Liver (tissue), 9 donors: ENCODE data around the gene PCDHGA12. TPM values are rescaled to one million over a fixed set of nuclear protein-coding genes. Genes with fewer than 3 reads are reported as not detected.

Experiments used
- DNase-seq: peaks from one replicate; pipeline ENCODE4 v3.0.0-alpha.2; 2017; ENCODE audit warnings: low spot score
- H3K27ac ChIP-seq, 2 donors: one replicate each; pipeline ENCODE4 v1.7.0; 2013; ENCODE audit warnings: inconsistent platforms in 2 of 2, low read length in 2 of 2, control low read depth in 1 of 2, low read depth in 1 of 2, mild to moderate bottlenecking in 1 of 2
- H3K27me3 ChIP-seq, 4 donors: one replicate each; pipeline versions ENCODE4 v1.6.1 to v1.7.0; 2013; ENCODE audit warnings: low read length in 3 of 4, inconsistent platforms in 1 of 4, mild to moderate bottlenecking in 1 of 4, moderate library complexity in 1 of 4; ENCODE audit not compliant: control insufficient read depth in 4 of 4, insufficient read depth in 4 of 4
- H3K36me3 ChIP-seq, 4 donors: one replicate each; pipeline versions ENCODE4 v1.6.1 to v1.7.0; 2013; ENCODE audit warnings: low read length in 3 of 4, mild to moderate bottlenecking in 3 of 4, low read depth in 1 of 4, moderate library complexity in 1 of 4; ENCODE audit not compliant: control insufficient read depth in 4 of 4, insufficient read depth in 3 of 4
- H3K4me1 ChIP-seq, 4 donors: one replicate each; pipeline versions ENCODE4 v1.6.1 to v1.7.0; 2013; ENCODE audit warnings: low read length in 3 of 4, mild to moderate bottlenecking in 3 of 4, moderate library complexity in 1 of 4; ENCODE audit not compliant: control insufficient read depth in 4 of 4, insufficient read depth in 4 of 4
- H3K4me3 ChIP-seq, 3 donors: one replicate each; pipeline versions ENCODE4 v1.6.1 to v1.7.0; 2013; ENCODE audit warnings: low read length in 3 of 3, control low read depth in 1 of 3, low read depth in 1 of 3, mild to moderate bottlenecking in 1 of 3
- H3K9ac ChIP-seq, 2 donors: one replicate each; pipeline ENCODE4 v1.7.0; 2013; ENCODE audit warnings: low read length in 2 of 2, mild to moderate bottlenecking in 2 of 2, moderate library complexity in 2 of 2, control low read depth in 1 of 2, low read depth in 1 of 2
- H3K9me3 ChIP-seq, 4 donors: one replicate each; pipeline versions ENCODE4 v1.6.1 to v1.7.0; 2013; ENCODE audit warnings: low read length in 3 of 4; ENCODE audit not compliant: control insufficient read depth in 4 of 4
- EGR1 ChIP-seq, 2 donors: IDR thresholded peaks; 2 replicates each; pipeline ENCODE4 v1.6.1; 2016 to 2018; ENCODE audit warnings: antibody characterized with exemption in 2 of 2, low read depth in 2 of 2
- FOXA1 ChIP-seq: IDR thresholded peaks from 2 replicates; pipeline ENCODE4 v1.6.1; 2016; ENCODE audit warnings: antibody characterized with exemption
- FOXA2 ChIP-seq: IDR thresholded peaks from 2 replicates; pipeline ENCODE4 v1.6.1; 2016; ENCODE audit warnings: antibody characterized with exemption
- GABPA ChIP-seq, 2 donors: IDR thresholded peaks in 1 of 2; conservative IDR thresholded peaks in 1 of 2; 2 replicates each; pipeline ENCODE4 v1.6.1; 2016; ENCODE audit warnings: antibody characterized with exemption in 2 of 2, mild to moderate bottlenecking in 1 of 2, moderate library complexity in 1 of 2
- HNF4A ChIP-seq, 2 donors: conservative IDR thresholded peaks; 2 replicates each; pipeline ENCODE4 v1.6.1; 2016; ENCODE audit warnings: antibody characterized with exemption in 2 of 2, mild to moderate bottlenecking in 2 of 2
- HNF4G ChIP-seq: IDR thresholded peaks from 2 replicates; pipeline ENCODE4 v1.6.1; 2016; ENCODE audit warnings: antibody characterized with exemption
- JUND ChIP-seq, 2 donors: IDR thresholded peaks; 2 replicates each; pipeline ENCODE4 v1.6.1; 2016; ENCODE audit warnings: antibody characterized with exemption in 2 of 2
- NR2F2 ChIP-seq: IDR thresholded peaks from 2 replicates; pipeline ENCODE4 v1.6.1; 2016; ENCODE audit warnings: antibody characterized with exemption
- RAD21 ChIP-seq, 2 donors: IDR thresholded peaks; 2 replicates each; pipeline ENCODE4 v1.6.1; 2016; ENCODE audit warnings: antibody characterized with exemption in 2 of 2, mild to moderate bottlenecking in 2 of 2
- REST ChIP-seq: IDR thresholded peaks from 2 replicates; pipeline ENCODE4 v1.6.1; 2016; ENCODE audit warnings: antibody characterized with exemption, mild to moderate bottlenecking
- RXRA ChIP-seq, 2 donors: IDR thresholded peaks; 2 replicates each; pipeline ENCODE4 v1.6.1; 2017 to 2018; ENCODE audit warnings: antibody characterized with exemption in 2 of 2, mild to moderate bottlenecking in 1 of 2
- SP1 ChIP-seq: IDR thresholded peaks from 2 replicates; pipeline ENCODE4 v1.6.1; 2018; ENCODE audit warnings: antibody characterized with exemption, mild to moderate bottlenecking
- TAF1 ChIP-seq: conservative IDR thresholded peaks from 2 replicates; pipeline ENCODE4 v1.6.1; 2016; ENCODE audit warnings: antibody characterized with exemption, mild to moderate bottlenecking
- YY1 ChIP-seq: IDR thresholded peaks from 2 replicates; pipeline ENCODE4 v1.6.1; 2016; ENCODE audit warnings: antibody characterized with exemption, mild to moderate bottlenecking
- ZBTB33 ChIP-seq: IDR thresholded peaks from 2 replicates; pipeline ENCODE4 v1.6.1; 2016; ENCODE audit warnings: antibody characterized with exemption
- WGBS: extraction: QIAGEN DNeasy Blood & Tissue Kit; methylation state at CpG from one replicate; pipeline ENCODE4 v1.1.7; 2013; 5-methylcytosine and 5-hydroxymethylcytosine counted together
- polyA plus RNA-seq, 2 donors: library from polyadenylated mRNA; stranded (reverse) in 1 of 2; unstranded in 1 of 2; fragments of 200-250 nt in 1 of 2; fragments of >200 nt in 1 of 2; fragmentation: Nextera tagmentation in 1 of 2; extraction: Ambion mirVana in 1 of 2; gene quantifications; one replicate each; pipeline versions ENCODE4 v1.2.1 to v1.2.3, GENCODE V29; 2013 to 2015
- total RNA-seq, 2 donors: library from RNA; depleted of rRNA; stranded (reverse); fragments of >200 nt; gene quantifications; one replicate each; pipeline ENCODE4 v1.2.3, GENCODE V29; 2014
- TF ChIP-seq, protein P1 (sequence below): IDR thresholded peaks from 2 replicates; pipeline ENCODE4 v1.6.1; 2016; ENCODE audit warnings: antibody characterized with exemption
- TF ChIP-seq, protein P2 (sequence below): IDR thresholded peaks from 2 replicates; pipeline ENCODE4 v1.6.1; 2016; ENCODE audit warnings: antibody characterized with exemption
- donor health status: healthy.
- donor health status: healthy.
- donor health status: healthy.
- donor health status: healthy.
- donor health status: healthy.

The PCDHGA12 gene
- total and polyA plus RNA-seq, 4 donors: 0.37 to 1.9 (median 0.56) TPM

GRCh38 chr5:141427783-141428426 lies 2.4 kb upstream of the PCDHGA12 start:
- Histone ChIP-seq H3K36me3 (peaks cover 0 to 4% (median 0%) of the 10 kb centered on the region in 4 donors), H3K9ac (no peak overlapping the region), H3K27ac (no peak overlapping the region), H3K9me3 (peaks cover 53 to 87% (median 60%) of the 10 kb centered on the region in 4 donors), H3K4me3 (peak overlapping the region in 2 of 3 donors; percentile 38 to 69), H3K4me1 (peaks cover 0 to 11% (median 2%) of the 10 kb centered on the region in 4 donors), H3K27me3 (no peaks in the 10 kb centered on the region)
- no peak for DNase-seq
- TF ChIP-seq FOXA1 (no peak), ZBTB33 (no peak), SP1 (no peak), GABPA (IDR thresholded peaks at IDR 0.05 in 1 of 2, conservative IDR thresholded peaks at IDR 0.05 in 1 of 2) (no peak), JUND (IDR thresholded peaks at IDR 0.05) (no peak), YY1 (no peak), RAD21 (IDR thresholded peaks at IDR 0.05) (no peak)
- TF ChIP-seq, protein P1, sequence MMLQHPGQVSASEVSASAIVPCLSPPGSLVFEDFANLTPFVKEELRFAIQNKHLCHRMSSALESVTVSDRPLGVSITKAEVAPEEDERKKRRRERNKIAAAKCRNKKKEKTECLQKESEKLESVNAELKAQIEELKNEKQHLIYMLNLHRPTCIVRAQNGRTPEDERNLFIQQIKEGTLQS: no peak
- WGBS: 41% methylated on average over 53 of the region's 53 CpGs

DNA sequence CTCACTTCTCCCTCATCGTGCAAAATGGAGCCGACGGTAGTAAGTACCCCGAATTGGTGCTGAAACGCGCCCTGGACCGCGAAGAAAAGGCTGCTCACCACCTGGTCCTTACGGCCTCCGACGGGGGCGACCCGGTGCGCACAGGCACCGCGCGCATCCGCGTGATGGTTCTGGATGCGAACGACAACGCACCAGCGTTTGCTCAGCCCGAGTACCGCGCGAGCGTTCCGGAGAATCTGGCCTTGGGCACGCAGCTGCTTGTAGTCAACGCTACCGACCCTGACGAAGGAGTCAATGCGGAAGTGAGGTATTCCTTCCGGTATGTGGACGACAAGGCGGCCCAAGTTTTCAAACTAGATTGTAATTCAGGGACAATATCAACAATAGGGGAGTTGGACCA lies 979 bp downstream of the PCDHGA12 start:
- no peak overlapping the region for H3K9ac ChIP-seq

More for the DNA sequence above, 979 bp downstream of the PCDHGA12 start:
- TF ChIP-seq HNF4G (no peak), FOXA2 (no peak), FOXA1 (no peak), SP1 (no peak), JUND (IDR thresholded peaks at IDR 0.05) (no peak), TAF1 (no peak), HNF4A (conservative IDR thresholded peaks at IDR 0.05) (no peak), REST (no peak), ZBTB33 (no peak), NR2F2 (no peak), EGR1 (IDR thresholded peaks at IDR 0.05; ENCODE audit: low read depth in 2 of 2) (no peak), RXRA (IDR thresholded peaks at IDR 0.05) (no peak), GABPA (IDR thresholded peaks at IDR 0.05 in 1 of 2, conservative IDR thresholded peaks at IDR 0.05 in 1 of 2) (no peak), RAD21 (IDR thresholded peaks at IDR 0.05) (no peak), YY1 (no peak)
- TF ChIP-seq, protein P2, sequence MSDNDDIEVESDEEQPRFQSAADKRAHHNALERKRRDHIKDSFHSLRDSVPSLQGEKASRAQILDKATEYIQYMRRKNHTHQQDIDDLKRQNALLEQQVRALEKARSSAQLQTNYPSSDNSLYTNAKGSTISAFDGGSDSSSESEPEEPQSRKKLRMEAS: no peak
- TF ChIP-seq, protein P1: no peak
- Histone ChIP-seq H3K36me3 (peaks cover 0 to 3% (median 0%) of the 10 kb centered on the region in 4 donors), H3K4me3 (peak overlapping the region in 2 of 3 donors; percentile 62 to 72), H3K27me3 (no peaks in the 10 kb centered on the region), H3K4me1 (peaks cover 0 to 11% (median 2%) of the 10 kb centered on the region in 4 donors), H3K27ac (no peak overlapping the region), H3K9me3 (peaks cover 40 to 77% (median 46%) of the 10 kb centered on the region in 4 donors)
- WGBS: 20% methylated on average over 37 of the region's 37 CpGs
- no peak for DNase-seq
